Measurements from ENCODE around the gene ZDHHC19.
"Not testable (repeated sequence)": the region's sequence is repeated elsewhere in the genome, so short reads cannot be mapped to it uniquely, and the experiment has no call there.

ZDHHC19 gene

GRCh38 chr3:196227121-196227561 lies 15.9 kb upstream of the ZDHHC19 start:
- no peak overlapping the region for H3K4me3 ChIP-seq (ENCODE audit: low read length)
- no peak for DNase-seq (ENCODE audit: low read depth, low spot score)

DNA sequence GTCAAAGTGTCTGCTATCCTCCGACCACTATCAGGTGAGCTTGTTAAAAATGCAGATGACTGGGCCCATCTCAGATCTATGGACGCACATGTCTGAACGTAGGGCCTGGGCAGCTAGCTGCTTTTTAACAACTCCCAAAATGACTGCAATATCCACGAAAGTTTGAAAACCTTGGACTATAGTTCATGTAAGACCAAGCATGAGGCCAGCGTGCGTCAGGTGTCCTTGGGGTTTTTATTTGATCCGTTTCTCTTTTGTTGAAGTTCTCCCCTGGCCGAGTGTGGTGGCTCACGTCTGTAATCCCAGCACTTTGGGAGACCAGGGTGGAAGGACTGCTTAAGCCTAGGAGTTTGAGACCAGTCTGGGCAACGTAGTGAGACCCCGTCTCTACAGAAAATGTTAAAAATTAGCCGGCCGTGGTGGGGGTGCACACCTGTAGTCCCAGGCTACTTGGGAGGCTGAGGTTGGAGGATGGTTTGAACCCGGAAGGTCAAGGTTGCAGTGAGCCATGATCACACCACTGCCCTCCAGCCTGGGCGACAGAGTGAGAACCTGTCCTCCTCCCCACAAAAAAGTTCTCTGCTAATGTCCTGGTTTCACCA lies 14.7 kb upstream of the ZDHHC19 start:
- H3K4me3 ChIP-seq (ENCODE audit: low read length) = no peak overlapping the region
- no peak for DNase-seq (ENCODE audit: low read depth, low spot score)

- DNase-seq (ENCODE audit: low read depth, low spot score) = no peak
- no peak overlapping the region for H3K4me3 ChIP-seq (ENCODE audit: low read length)
Measured at GRCh38 chr3:196225086-196225485, 13.9 kb upstream of the ZDHHC19 start.

- no peak overlapping the region for H3K4me3 ChIP-seq (ENCODE audit: low read length)
Measured at GRCh38 chr3:196222876-196223595, 11.8 kb upstream of the ZDHHC19 start.

GRCh38 chr3:196220991-196221390 lies 9.8 kb upstream of the ZDHHC19 start:
- no peak overlapping the region for H3K4me3 ChIP-seq (ENCODE audit: low read length)
- no peak for DNase-seq (ENCODE audit: low read depth, low spot score)

More at GRCh38 chr3:196222876-196223595, 11.8 kb upstream of the ZDHHC19 start:
- DNase-seq (ENCODE audit: low read depth, low spot score) = no peak

- no peak for DNase-seq (ENCODE audit: low read depth, low spot score)
- no peak overlapping the region for H3K4me3 ChIP-seq (ENCODE audit: low read length)
Measured at GRCh38 chr3:196220587-196220986, 9.4 kb upstream of the ZDHHC19 start.

DNA sequence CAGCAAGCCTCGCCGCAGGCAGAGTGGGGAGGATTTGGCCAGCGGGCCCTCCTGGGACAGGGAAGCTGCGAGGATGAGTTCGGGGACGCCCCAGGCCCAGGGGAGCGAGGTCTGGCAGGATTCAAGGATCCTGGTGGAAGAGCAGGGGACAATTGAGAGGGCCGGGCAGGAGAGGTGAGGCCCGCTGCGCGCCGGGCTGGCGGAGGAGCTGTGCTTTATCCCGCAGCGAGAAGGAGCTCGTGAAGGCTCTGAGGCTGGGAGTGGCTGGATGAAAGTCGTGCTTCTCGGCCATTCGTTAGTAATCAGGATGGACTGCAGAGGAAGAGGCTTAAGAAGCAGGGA lies 8.7 kb upstream of the ZDHHC19 start:
- H3K4me3 ChIP-seq (ENCODE audit: low read length) = no peak overlapping the region
- no peak for DNase-seq (ENCODE audit: low read depth, low spot score)

DNA sequence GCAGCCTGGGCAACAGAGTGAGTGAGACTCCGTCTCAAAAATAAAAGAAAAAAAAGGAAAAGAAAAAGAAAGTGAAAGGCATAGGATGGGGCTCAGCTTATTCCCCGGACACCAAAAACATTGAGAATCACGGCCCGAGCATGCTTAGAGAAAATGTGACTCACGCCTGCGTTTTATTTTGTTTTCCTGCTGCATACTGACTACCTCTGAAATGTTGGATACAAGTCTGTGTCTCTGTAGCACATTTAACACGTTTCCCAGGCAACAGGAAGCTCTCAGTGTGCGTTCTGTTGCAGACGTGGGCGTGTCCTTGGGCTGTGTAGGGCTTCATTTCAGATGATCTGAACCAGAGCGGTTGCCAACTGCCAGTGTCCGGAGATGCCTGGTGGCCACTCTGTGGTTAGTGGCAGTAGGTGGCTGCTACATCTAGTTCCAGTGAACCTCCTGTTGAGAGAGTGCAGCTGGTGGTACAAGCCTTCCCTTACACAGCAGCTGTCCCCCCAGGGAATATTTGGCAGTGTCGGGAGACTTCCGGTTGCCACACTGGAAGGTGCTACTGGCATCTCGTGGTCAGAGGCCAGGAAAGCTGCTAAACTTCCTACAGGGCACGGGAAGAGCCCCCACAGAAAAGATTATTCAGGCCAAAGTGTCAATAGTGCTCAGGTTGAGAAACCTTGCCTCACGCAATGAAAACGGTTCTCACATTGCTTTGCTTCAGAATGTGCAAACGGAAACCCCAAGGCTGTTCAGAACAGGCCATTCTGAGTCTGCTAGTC lies 8.2 kb upstream of the ZDHHC19 start:
- DNase-seq (ENCODE audit: low read depth, low spot score) = peak; percentile 70
- H3K4me3 ChIP-seq (ENCODE audit: low read length) = peak overlapping the region; percentile 38

- DNase-seq (ENCODE audit: low read depth, low spot score) = no peak
- no peak overlapping the region for H3K4me3 ChIP-seq (ENCODE audit: low read length)
Measured at GRCh38 chr3:196218155-196218712, 7.0 kb upstream of the ZDHHC19 start.

DNA sequence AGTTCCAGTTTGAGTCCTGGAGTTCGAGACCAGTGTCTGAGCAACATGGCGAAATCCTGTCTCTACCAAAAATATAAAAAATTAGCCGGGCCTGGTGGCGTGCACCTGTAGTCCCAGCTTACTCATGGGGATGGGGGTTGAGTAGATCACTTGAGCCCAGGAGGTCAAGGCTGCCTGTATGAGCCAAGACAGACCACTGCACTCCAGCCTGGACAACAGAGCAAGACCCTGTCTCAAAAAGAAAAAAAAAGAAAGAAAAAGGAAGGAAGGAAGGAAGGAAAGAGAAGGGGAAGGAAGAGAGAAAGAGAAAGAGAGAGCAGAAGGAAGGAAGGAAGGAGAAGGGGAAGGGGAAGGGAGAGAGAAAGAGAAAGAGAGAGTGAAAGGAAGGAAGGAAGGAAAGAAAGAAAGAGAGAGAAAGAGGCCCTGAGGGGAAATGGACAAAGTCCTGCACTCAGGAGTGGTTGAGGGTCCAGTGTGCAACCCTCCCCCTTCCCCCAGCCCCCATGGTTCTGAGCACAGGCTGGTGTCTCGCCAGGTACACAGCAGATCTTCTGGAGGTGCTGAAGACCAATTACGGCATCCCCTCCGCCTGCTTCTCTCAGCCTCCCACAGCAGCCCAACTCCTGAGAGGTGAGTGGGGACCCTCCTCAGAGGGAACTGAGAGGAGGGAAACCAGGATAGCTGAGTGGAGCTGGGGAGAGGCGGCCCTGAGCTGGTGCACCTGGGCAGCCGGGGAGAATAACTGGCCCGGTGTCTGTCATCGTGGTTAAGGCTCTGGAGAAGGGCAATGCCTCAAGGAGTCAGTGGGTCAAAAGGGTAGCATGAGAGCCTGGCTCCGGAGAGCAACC lies 6.3 kb upstream of the ZDHHC19 start:
- DNase-seq (ENCODE audit: low read depth, low spot score) = no peak
- H3K4me3 ChIP-seq (ENCODE audit: low read length) = no peak overlapping the region

DNA sequence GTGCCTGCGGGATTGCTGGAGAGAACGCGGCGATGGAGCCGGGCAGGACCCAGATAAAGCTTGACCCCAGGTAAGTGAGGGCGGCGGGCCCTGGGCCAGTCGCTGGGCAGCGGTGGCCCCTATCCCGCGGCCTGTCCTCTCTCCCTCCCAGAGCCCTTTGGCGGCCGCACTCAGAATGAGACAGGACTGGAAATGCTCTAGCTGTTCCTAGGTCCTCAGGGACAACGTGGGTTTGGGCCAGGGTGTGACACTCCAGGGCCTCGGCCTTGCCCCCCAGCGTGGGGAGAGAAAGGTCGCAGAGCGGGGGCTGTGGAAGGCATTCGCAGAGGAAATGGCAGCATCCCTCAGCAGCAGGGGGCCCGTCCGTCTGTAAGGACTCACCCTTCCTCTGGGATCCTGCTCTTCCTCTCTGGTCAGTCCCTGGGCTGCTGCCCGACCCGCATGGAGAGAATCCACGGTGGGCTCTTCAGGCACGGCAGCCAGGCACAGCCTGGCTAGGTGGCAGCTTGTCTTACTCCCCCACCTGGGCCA lies 5.5 kb upstream of the ZDHHC19 start:
- H3K4me3 ChIP-seq (ENCODE audit: low read length) = no peak overlapping the region
- DNase-seq (ENCODE audit: low read depth, low spot score) = no peak

GRCh38 chr3:196216089-196216564 lies 4.9 kb upstream of the ZDHHC19 start, which contains the start of gene SLC51A:
Gene SLC51A (plus strand): TSS chr3:196216534. CDS start chr3:196216713, 179 bp downstream.
- no peak for DNase-seq (ENCODE audit: low read depth, low spot score)
- no peak within 1 kb of the TSS for H3K4me3 ChIP-seq (ENCODE audit: low read length)

GRCh38 chr3:196215493-196216020 lies 4.4 kb upstream of the ZDHHC19 start:
- no peak overlapping the region for H3K4me3 ChIP-seq (ENCODE audit: low read length)
- no peak for DNase-seq (ENCODE audit: low read depth, low spot score)

GRCh38 chr3:196214783-196215441 lies 3.7 kb upstream of the ZDHHC19 start:
- H3K4me3 ChIP-seq (ENCODE audit: low read length) = no peak overlapping the region
- DNase-seq (ENCODE audit: low read depth, low spot score) = no peak

DNA sequence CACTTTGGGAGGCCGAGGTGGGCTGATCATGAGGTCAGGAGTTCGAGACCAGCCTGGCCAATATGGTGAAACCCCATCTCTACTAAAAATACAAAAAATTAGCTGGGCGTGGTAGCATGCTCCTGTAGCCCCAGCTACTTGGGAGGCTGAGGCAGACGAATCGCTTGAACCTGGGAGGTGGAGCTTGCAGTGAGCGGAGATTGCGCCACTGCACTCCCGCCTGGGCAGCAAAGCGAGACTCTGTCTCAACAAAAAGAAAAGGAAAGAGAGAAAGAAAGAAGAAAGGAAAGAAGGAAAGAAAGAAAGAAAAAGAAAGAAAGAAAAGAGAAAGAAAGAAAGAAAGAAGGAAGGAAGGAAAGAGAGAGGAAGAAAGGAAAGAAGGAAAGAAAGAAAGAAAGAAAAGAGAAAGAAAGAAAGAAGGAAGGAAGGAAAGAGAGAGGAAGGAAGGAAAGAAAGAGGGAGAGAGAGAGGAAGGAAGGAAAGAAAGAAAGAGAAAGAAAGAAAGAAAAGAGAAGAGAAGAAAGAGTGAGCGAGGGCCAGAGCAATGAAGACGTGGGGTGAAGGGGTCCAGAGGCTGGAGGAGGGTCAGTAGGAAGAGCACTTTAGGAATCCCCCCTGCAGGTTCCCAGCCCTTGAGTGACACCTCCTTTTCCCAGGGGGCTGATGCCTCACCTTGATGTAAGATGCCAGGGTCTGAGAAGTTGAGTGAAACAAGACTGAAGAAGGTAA lies 1.1 kb downstream of the ZDHHC19 start:
- H3K4me3 ChIP-seq (ENCODE audit: low read length); DNase-seq (ENCODE audit: low read depth, low spot score): not testable (repeated sequence)

DNA sequence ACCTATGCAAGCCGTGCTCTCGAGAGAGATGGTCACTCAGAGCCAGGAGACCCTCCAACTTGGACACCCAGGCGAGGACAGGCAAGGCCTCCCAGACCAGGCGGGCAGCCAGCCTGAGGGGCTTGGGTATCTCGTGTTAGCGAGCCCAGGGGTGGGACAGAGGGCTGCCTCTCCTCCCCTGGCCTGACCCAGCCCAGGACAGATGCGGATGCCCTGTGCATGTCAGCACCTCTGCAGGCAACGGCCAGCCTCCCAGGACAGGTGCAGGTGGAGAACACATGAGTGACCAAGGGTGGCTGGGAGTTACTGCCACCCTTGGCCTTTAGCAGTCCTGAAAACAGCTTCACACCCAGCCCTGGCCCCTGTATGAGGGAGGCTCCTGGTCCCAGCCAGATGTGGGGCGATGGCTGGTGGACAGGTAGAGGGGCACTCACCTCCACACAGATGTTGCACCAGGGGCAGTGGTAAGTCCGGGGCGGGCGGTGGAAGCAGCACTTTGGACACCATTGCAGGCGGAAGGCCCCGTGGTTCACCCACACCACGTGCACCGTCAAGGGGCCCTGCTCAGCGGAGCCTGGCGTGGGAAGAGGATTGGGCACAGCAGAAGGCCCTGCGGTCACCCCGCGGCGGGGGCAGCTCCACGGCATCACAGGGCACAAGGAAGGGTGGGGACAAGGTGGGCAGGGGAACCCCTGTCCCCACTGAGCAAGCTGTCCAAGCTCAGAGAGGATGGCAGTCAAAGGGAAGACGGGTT lies 2.1 kb downstream of the ZDHHC19 start:
- H3K4me3 ChIP-seq (ENCODE audit: low read length) = no peak overlapping the region
- no peak for DNase-seq (ENCODE audit: low read depth, low spot score)

Data from Jurkat, Clone E6-1 (cell line).